Nephron (organoid): ENCODE results near the gene CCDC88C.

Experiments used
- H3K27ac Mint-ChIP-seq, 3 experiments: 2 replicates each; pipeline ENCODE4 v1.8.0; 2020; ENCODE audit warnings: mixed read lengths in 3 of 3, mild to moderate bottlenecking in 2 of 3, moderate library complexity in 1 of 3
- H3K27me3 Mint-ChIP-seq: 2 replicates; pipeline ENCODE4 v1.8.0; 2021; ENCODE audit warnings: low read depth, mild to moderate bottlenecking, moderate library complexity, mixed read lengths
- H3K36me3 Mint-ChIP-seq: 2 replicates; pipeline ENCODE4 v1.8.0; 2020; ENCODE audit warnings: low read depth, mixed read lengths
- H3K4me1 Mint-ChIP-seq: 2 replicates; pipeline ENCODE4 v1.8.0; 2020; ENCODE audit warnings: mixed read lengths
- H3K4me3 Mint-ChIP-seq, 3 experiments: 2 replicates each; pipeline ENCODE4 v1.8.0; 2020; ENCODE audit warnings: mild to moderate bottlenecking in 3 of 3, mixed read lengths in 3 of 3, moderate library complexity in 2 of 3
- H3K9me3 Mint-ChIP-seq: 2 replicates; pipeline ENCODE4 v1.8.0; 2020; ENCODE audit warnings: mixed read lengths
- CTCF ChIP-seq, 3 experiments: fragments of 200-600 bp; sonication (generic); IDR thresholded peaks; one replicate each; pipeline ENCODE4 v1.5.0; 2021; ENCODE audit warnings: antibody characterized with exemption in 3 of 3; ENCODE audit not compliant: unreplicated experiment in 3 of 3

Gene CCDC88C

GRCh38 chr14:91310606-91311283 lies 106.9 kb downstream of the CCDC88C start:
- H3K4me3 Mint-ChIP-seq, result no peak overlapping the region
- no peak overlapping the region for H3K27ac Mint-ChIP-seq
- peaks cover 66% of the 10 kb centered on the region for H3K36me3 Mint-ChIP-seq

GRCh38 chr14:91309756-91310280 lies 107.8 kb downstream of the CCDC88C start:
- Mint-ChIP-seq H3K9me3 (peaks cover 2% of the 10 kb centered on the region), H3K36me3 (peaks cover 66% of the 10 kb centered on the region), H3K4me1 (no peaks in the 10 kb centered on the region), H3K4me3 (no peak overlapping the region), H3K27me3 (no peaks in the 10 kb centered on the region), H3K27ac (no peak overlapping the region)
- TF ChIP-seq CTCF (IDR thresholded peaks at IDR 0.05; ENCODE audit: unreplicated experiment in 3 of 3), result no peak

More at GRCh38 chr14:91310606-91311283, 106.9 kb downstream of the CCDC88C start:
- no peaks in the 10 kb centered on the region for H3K27me3 Mint-ChIP-seq
- peaks cover 2% of the 10 kb centered on the region for H3K9me3 Mint-ChIP-seq
- no peaks in the 10 kb centered on the region for H3K4me1 Mint-ChIP-seq
- no peak for TF ChIP-seq CTCF (IDR thresholded peaks at IDR 0.05; ENCODE audit: unreplicated experiment in 3 of 3)

GRCh38 chr14:91308337-91308736 lies 109.3 kb downstream of the CCDC88C start:
- no peaks in the 10 kb centered on the region for H3K4me1 Mint-ChIP-seq
- peaks cover 54% of the 10 kb centered on the region for H3K36me3 Mint-ChIP-seq
- H3K27ac Mint-ChIP-seq, result no peak overlapping the region
- no peak overlapping the region for H3K4me3 Mint-ChIP-seq
- no peaks in the 10 kb centered on the region for H3K27me3 Mint-ChIP-seq
- no peaks in the 10 kb centered on the region for H3K9me3 Mint-ChIP-seq
- TF ChIP-seq CTCF (IDR thresholded peaks at IDR 0.05; ENCODE audit: unreplicated experiment in 3 of 3), result no peak

- Mint-ChIP-seq H3K4me3 (no peak overlapping the region), H3K27me3 (no peaks in the 10 kb centered on the region), H3K9me3 (no peaks in the 10 kb centered on the region), H3K27ac (no peak overlapping the region), H3K4me1 (no peaks in the 10 kb centered on the region), H3K36me3 (peaks cover 47% of the 10 kb centered on the region)
- TF ChIP-seq CTCF (IDR thresholded peaks at IDR 0.05; ENCODE audit: unreplicated experiment in 3 of 3), result no peak
Observed at GRCh38 chr14:91307652-91308051, 110.0 kb downstream of the CCDC88C start.

GRCh38 chr14:91307046-91307445 lies 110.6 kb downstream of the CCDC88C start:
- Mint-ChIP-seq H3K27me3 (no peaks in the 10 kb centered on the region), H3K4me1 (no peaks in the 10 kb centered on the region), H3K4me3 (no peak overlapping the region), H3K36me3 (peaks cover 52% of the 10 kb centered on the region), H3K27ac (no peak overlapping the region), H3K9me3 (no peaks in the 10 kb centered on the region)
- TF ChIP-seq CTCF (IDR thresholded peaks at IDR 0.05; ENCODE audit: unreplicated experiment in 3 of 3), result no peak

GRCh38 chr14:91306547-91306946 lies 111.1 kb downstream of the CCDC88C start:
- TF ChIP-seq CTCF (IDR thresholded peaks at IDR 0.05; ENCODE audit: unreplicated experiment in 3 of 3), result no peak
- H3K4me3 Mint-ChIP-seq, result no peak overlapping the region
- H3K27ac Mint-ChIP-seq, result no peak overlapping the region
- no peaks in the 10 kb centered on the region for H3K4me1 Mint-ChIP-seq
- no peaks in the 10 kb centered on the region for H3K9me3 Mint-ChIP-seq
- peaks cover 57% of the 10 kb centered on the region for H3K36me3 Mint-ChIP-seq
- no peaks in the 10 kb centered on the region for H3K27me3 Mint-ChIP-seq
